MCF 10A (cell line): ENCODE data around the gene PSMD1. TPM values are rescaled to one million over a fixed set of nuclear protein-coding genes. Genes with fewer than 3 reads are reported as not detected.

ENCODE experiments used
- BruUV-seq: library from RNA; stranded (reverse); fragments of 400-500 nt; replicated peaks from 2 replicates; lab custom pipeline; 2021; lab: Mats Ljungman, UMichigan
- CTCF ChIA-PET: fragments of 300-600 bp; sonication (Branson Sonifier 250); formaldehyde crosslinking; extraction: SDS; loops from one replicate; lab custom pipeline; 2021; ENCODE audit warnings: antibody characterized with exemption, inconsistent platforms; lab: Yijun Ruan, JAX
- POLR2A ChIA-PET: fragments of 300-600, 350-650 bp; sonication (Branson Sonifier 250); formaldehyde crosslinking; extraction: SDS; loops from one replicate; lab custom pipeline; 2020; ENCODE audit warnings: antibody characterized with exemption, inconsistent platforms; lab: Yijun Ruan, JAX
- DNase-seq: peaks from one replicate; pipeline ENCODE4 v3.0.0-alpha.2; 2018; ENCODE audit not compliant: unreplicated experiment
- H3K27ac Mint-ChIP-seq: one replicate; pipeline ENCODE4 v1.8.0; 2022; ENCODE audit warnings: mild to moderate bottlenecking, low read depth, mixed read lengths; ENCODE audit not compliant: unreplicated experiment
- H3K27me3 Mint-ChIP-seq: one replicate; pipeline ENCODE4 v1.8.0; 2022; ENCODE audit warnings: mixed read lengths; ENCODE audit not compliant: insufficient read depth, unreplicated experiment
- H3K36me3 Mint-ChIP-seq: one replicate; pipeline ENCODE4 v1.8.0; 2022; ENCODE audit warnings: mild to moderate bottlenecking, moderate library complexity, mixed read lengths; ENCODE audit not compliant: insufficient read depth, unreplicated experiment
- H3K4me1 Mint-ChIP-seq: one replicate; pipeline ENCODE4 v1.8.0; 2022; ENCODE audit warnings: mixed read lengths; ENCODE audit not compliant: insufficient read depth, unreplicated experiment
- H3K4me3 Mint-ChIP-seq: one replicate; pipeline ENCODE4 v1.8.0; 2022; ENCODE audit warnings: mild to moderate bottlenecking, moderate library complexity, mixed read lengths; ENCODE audit not compliant: unreplicated experiment
- H3K9me3 Mint-ChIP-seq: one replicate; pipeline ENCODE4 v1.8.0; 2022; ENCODE audit warnings: mixed read lengths; ENCODE audit not compliant: unreplicated experiment
- CTCF ChIP-seq: fragments of 200-600 bp; IDR thresholded peaks from one replicate; pipeline ENCODE4 v1.8.0; 2022; ENCODE audit warnings: antibody characterized with exemption, mild to moderate bottlenecking; ENCODE audit not compliant: unreplicated experiment
- intact Hi-C: fragments of 100-400 bp; cut with micrococcal nuclease; formaldehyde crosslinking; loops from 2 replicates; pipeline ENCODE4 v1.14.1; 2022
- total RNA-seq: library from RNA; stranded (reverse); gene quantifications from 2 replicates; pipeline ENCODE4 v1.2.3, GENCODE V29; 2022

PSMD1 gene
- total RNA-seq, 1 experiment from 2014 or later: 88.5 TPM

DNA sequence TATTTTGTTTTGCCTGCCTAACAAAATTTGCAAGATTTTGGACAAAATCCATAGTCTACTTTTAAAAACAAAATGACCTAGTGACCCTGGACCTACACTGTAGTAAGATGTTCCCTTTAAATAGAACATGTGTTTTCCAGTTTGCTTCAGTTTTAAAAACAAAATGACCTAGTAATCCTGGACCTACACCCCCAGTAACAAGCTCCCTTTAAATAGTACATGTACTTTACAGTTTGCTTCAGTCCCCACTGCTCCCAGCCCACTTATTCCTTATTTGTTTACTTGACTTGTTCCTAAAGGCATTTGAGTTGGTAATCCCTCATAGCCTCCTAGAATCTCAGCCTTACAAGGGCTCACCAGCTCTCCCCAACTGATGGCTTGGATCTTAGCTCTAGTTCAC, 102.6 kb downstream of the PSMD1 start:
- Mint-ChIP-seq H3K4me1 (peaks cover 12% of the 10 kb centered on the region), H3K36me3 (peaks cover 40% of the 10 kb centered on the region), H3K27ac (no peak overlapping the region), H3K9me3 (no peaks in the 10 kb centered on the region), H3K4me3 (no peak overlapping the region), H3K27me3 (no peaks in the 10 kb centered on the region)
- ChIA-PET CTCF (no interaction called here), POLR2A (interaction anchor here (0.7 kb wide), 1 partner anchor 8 kb away, joined by 3 read pairs; no protein-coding TSS in a partner anchor)
- DNase-seq: no peak
- intact Hi-C loops: no loop called here
- BruUV-seq: no TSS peak
- TF ChIP-seq CTCF: no peak

DNA sequence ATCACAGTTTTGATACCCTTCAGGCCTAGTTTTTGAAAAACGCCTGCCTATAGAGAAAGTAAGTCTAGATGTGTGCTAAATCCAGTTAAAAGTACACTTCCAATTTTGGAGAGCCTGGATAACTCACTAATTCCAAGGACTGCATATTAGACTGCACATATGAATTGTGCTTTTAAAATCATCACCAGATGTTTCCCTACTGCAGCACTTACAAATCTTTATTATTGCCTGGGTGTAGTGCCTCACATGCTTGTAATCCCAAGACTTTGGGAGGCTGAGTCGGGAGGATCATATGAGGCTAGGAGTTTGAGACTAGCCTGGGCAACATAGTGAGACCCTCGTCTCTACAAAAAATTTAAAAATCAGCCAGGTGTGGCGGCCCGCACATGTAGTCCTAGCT, 104.0 kb downstream of the PSMD1 start:
- no TSS peak for BruUV-seq
- no peak for TF ChIP-seq CTCF
- Mint-ChIP-seq H3K4me1 (peaks cover 12% of the 10 kb centered on the region), H3K36me3 (peaks cover 54% of the 10 kb centered on the region), H3K27ac (no peak overlapping the region), H3K4me3 (no peak overlapping the region), H3K27me3 (no peaks in the 10 kb centered on the region), H3K9me3 (no peaks in the 10 kb centered on the region)
- POLR2A ChIA-PET: no interaction called here
- DNase-seq: no peak
- intact Hi-C loops: no loop called here
- CTCF ChIA-PET: interaction anchor here (0.6 kb wide), 1 partner anchor 293 kb away, joined by 3 read pairs; no protein-coding TSS in a partner anchor

DNA sequence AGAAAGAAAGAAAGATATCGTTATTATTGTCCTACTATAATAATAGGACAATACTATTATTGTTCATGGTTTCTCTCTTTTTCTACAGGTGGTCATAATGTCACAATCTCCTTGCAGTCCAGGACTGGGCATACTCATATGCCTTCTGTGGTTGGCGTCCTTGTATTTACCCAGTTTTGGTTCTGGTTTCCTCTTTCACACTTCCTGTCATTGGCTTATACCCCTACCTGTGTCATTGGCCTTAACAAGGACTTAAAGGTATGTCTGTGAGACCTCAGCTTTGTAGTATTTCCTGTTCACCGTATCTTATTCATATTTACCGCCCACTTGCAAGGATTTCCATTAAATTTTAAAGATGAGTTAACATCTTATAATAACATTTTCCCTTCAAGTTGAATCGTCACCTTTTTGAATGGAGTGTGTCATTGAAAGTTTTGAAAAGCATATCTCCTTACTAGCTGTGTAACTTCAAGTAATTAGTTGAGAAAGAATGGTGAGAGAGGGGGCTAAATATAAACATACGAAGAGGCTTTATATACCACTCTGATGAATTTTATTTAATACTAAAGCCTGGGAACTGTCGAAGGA, 104.7 kb downstream of the PSMD1 start:
- H3K27ac Mint-ChIP-seq: peak overlapping the region; percentile 90
- H3K27me3 Mint-ChIP-seq: no peaks in the 10 kb centered on the region
- DNase-seq: no peak
- CTCF ChIA-PET: interaction anchor here (0.6 to 1.2 kb wide), 2 partner anchors 11 to 293 kb away, joined by 3 to 4 read pairs; no protein-coding TSS in a partner anchor
- TF ChIP-seq CTCF: no peak
- peaks cover 12% of the 10 kb centered on the region for H3K4me1 Mint-ChIP-seq
- H3K36me3 Mint-ChIP-seq: peaks cover 60% of the 10 kb centered on the region
- H3K4me3 Mint-ChIP-seq: no peak overlapping the region
- POLR2A ChIA-PET: interaction anchor here (0.5 to 0.6 kb wide), 2 partner anchors 31 to 327 kb away, joined by 3 read pairs; no protein-coding TSS in a partner anchor
- intact Hi-C loops: no loop called here
- BruUV-seq: no TSS peak
- H3K9me3 Mint-ChIP-seq: no peaks in the 10 kb centered on the region

DNA sequence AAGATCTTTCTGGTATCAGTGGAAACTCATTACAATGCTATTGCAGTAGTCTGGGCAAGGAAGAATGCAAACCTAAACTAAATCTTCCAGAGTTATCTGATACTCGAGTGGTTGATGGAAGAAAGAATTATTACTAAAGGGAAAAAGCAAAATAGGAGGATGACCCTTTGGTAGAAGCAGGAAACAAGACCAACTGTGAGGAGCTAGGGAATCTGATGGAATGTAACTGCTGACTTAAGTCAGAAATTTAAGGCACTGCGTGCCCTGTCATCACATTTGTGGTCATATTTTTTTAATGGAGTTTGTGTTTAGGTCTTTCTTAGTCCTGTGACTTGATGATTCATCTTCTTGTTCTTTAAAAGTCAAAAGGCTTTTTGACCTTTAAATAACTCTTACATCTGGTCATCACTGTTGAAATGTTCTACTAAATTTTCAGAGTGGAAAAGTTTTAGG, 105.2 kb downstream of the PSMD1 start:
- ChIA-PET CTCF (interaction anchor here (0.6 to 1.2 kb wide), 2 partner anchors 10 to 256 kb away, joined by 4 read pairs; no protein-coding TSS in a partner anchor), POLR2A (interaction anchor here (0.5 to 1.2 kb wide), 4 partner anchors 24 to 1171 kb away, joined by 3 to 4 read pairs (median 3); no protein-coding TSS in a partner anchor)
- TF ChIP-seq CTCF: no peak
- intact Hi-C loops: no loop called here
- Mint-ChIP-seq H3K27me3 (no peaks in the 10 kb centered on the region), H3K4me3 (no peak overlapping the region), H3K9me3 (no peaks in the 10 kb centered on the region), H3K27ac (peak overlapping the region; percentile 90), H3K36me3 (peaks cover 66% of the 10 kb centered on the region), H3K4me1 (peaks cover 12% of the 10 kb centered on the region)
- peak; percentile 54 for DNase-seq
- no TSS peak for BruUV-seq
